SK-N-MC (cell line): ENCODE measurements around the gene ZNF700.

Source experiments
- EZH2 ChIP-seq: fragments of 200-600 bp; sonication (generic); IDR thresholded peaks from one replicate; pipeline ENCODE4 v1.6.1; 2017; ENCODE audit warnings: antibody characterized with exemption
- POLR2AphosphoS5 ChIP-seq: IDR thresholded peaks from 2 replicates; pipeline ENCODE4 v1.6.1; 2012; ENCODE audit warnings: mild to moderate bottlenecking, low read depth, low read length, borderline replicate concordance

- TF ChIP-seq EZH2 (no peak), POLR2AphosphoS5 (no peak)
Measured at GRCh38 chr19:11894851-11895250, 30.1 kb upstream of the ZNF700 start.
